ENCODE results near the gene SARS1.

The SARS1 gene

DNA sequence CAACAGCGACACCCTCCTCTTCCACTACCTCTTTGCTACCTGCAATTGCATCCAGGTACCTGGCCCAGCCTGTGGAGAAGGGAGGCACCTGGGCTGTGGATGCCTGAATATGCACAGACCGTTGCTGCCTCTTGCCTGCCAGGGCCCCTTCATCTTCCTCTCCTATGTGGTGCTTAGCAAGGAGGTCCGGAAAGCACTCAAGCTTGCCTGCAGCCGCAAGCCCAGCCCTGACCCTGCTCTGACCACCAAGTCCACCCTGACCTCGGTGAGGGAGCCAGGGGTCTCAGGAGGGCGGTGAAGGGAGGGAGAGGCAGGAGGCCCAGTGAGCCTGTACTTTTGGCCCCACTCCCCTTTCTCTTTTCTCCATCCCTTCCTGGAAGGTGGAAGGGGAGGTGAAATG, 57.7 kb downstream of the SARS1 start:
- Histone ChIP-seq H3K4me3 (ENCODE audit: low read depth in 1 of 2, low read length in 1 of 2) (no peak overlapping the region), H3K36me3 (no peaks in the 10 kb centered on the region), H3K27me3 (peaks cover 16% of the 10 kb centered on the region), H3K4me1 (ENCODE audit: control insufficient read depth in 1 of 2, insufficient read depth in 1 of 2, low read depth in 1 of 2, low read length in 1 of 2) (no peaks in the 10 kb centered on the region), H3K27ac (no peak overlapping the region), H3K9me3 (no peaks in the 10 kb centered on the region)
- TF ChIP-seq, protein P1, sequence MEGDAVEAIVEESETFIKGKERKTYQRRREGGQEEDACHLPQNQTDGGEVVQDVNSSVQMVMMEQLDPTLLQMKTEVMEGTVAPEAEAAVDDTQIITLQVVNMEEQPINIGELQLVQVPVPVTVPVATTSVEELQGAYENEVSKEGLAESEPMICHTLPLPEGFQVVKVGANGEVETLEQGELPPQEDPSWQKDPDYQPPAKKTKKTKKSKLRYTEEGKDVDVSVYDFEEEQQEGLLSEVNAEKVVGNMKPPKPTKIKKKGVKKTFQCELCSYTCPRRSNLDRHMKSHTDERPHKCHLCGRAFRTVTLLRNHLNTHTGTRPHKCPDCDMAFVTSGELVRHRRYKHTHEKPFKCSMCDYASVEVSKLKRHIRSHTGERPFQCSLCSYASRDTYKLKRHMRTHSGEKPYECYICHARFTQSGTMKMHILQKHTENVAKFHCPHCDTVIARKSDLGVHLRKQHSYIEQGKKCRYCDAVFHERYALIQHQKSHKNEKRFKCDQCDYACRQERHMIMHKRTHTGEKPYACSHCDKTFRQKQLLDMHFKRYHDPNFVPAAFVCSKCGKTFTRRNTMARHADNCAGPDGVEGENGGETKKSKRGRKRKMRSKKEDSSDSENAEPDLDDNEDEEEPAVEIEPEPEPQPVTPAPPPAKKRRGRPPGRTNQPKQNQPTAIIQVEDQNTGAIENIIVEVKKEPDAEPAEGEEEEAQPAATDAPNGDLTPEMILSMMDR (IDR thresholded peaks at IDR 0.05): no peak

DNA sequence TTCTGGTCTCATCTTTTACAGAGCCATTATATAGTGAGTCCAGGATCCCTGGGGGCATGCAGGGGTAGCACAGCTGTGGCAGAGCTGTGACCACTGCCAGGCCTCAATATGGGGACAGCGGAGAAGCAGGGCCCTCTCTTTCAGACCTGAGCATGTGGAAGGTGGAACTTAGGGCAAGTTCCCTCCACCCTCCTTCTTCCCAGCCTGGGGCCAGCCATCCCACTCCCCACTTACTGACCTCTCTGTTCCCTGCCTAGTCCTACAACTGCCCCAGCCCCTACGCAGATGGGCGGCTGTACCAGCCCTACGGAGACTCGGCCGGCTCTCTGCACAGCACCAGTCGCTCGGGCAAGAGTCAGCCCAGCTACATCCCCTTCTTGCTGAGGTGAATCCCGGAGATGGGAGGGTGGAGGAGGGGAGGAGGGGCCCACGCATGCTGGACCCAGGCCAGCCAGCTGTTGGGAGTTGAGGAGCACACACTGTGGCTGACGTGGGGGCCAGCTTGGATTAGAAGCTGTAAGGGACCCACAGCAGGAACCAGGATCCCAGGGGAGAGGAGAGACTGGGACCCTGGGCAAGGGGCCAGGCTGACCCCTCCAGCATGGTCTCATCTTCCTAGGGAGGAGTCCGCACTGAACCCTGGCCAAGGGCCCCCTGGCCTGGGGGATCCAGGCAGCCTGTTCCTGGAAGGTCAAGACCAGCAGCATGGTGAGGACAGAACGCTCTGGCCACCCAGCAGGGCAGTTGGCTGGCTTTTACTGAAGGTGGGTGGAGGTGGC, 58.5 kb downstream of the SARS1 start:
- TF ChIP-seq, protein P1 (IDR thresholded peaks at IDR 0.05): no peak
- peaks cover 0 to 1% of the 10 kb centered on the region in 2 experiments for H3K4me1 ChIP-seq (ENCODE audit: control insufficient read depth in 1 of 2, insufficient read depth in 1 of 2, low read depth in 1 of 2, low read length in 1 of 2)

DNA sequence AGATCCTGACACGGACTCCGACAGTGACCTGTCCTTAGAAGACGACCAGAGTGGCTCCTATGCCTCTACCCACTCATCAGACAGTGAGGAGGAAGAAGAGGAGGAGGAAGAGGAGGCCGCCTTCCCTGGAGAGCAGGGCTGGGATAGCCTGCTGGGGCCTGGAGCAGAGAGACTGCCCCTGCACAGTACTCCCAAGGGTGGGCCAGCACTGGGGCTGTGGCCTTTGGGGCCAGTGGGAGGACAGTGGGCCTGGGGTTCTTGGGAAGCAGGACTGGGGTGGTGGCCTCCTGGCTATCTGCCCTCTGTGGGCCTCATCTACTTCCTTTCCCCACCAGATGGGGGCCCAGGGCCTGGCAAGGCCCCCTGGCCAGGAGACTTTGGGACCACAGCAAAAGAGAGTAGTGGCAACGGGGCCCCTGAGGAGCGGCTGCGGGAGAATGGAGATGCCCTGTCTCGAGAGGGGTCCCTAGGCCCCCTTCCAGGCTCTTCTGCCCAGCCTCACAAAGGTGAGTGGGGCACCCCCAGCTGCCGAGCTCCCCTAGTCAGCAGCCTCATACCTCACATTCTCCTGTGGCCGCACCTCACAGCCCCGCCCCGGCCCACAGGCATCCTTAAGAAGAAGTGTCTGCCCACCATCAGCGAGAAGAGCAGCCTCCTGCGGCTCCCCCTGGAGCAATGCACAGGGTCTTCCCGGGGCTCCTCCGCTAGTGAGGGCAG, 59.3 kb downstream of the SARS1 start:
- Histone ChIP-seq H3K4me3 (ENCODE audit: low read depth in 1 of 2, low read length in 1 of 2) (no peak overlapping the region), H3K9me3 (no peaks in the 10 kb centered on the region)

More for the DNA sequence above, 58.5 kb downstream of the SARS1 start:
- Histone ChIP-seq H3K36me3 (no peaks in the 10 kb centered on the region), H3K27me3 (peaks cover 16% of the 10 kb centered on the region), H3K9me3 (no peaks in the 10 kb centered on the region), H3K27ac (no peak overlapping the region), H3K4me3 (ENCODE audit: low read depth in 1 of 2, low read length in 1 of 2) (no peak overlapping the region)

DNA sequence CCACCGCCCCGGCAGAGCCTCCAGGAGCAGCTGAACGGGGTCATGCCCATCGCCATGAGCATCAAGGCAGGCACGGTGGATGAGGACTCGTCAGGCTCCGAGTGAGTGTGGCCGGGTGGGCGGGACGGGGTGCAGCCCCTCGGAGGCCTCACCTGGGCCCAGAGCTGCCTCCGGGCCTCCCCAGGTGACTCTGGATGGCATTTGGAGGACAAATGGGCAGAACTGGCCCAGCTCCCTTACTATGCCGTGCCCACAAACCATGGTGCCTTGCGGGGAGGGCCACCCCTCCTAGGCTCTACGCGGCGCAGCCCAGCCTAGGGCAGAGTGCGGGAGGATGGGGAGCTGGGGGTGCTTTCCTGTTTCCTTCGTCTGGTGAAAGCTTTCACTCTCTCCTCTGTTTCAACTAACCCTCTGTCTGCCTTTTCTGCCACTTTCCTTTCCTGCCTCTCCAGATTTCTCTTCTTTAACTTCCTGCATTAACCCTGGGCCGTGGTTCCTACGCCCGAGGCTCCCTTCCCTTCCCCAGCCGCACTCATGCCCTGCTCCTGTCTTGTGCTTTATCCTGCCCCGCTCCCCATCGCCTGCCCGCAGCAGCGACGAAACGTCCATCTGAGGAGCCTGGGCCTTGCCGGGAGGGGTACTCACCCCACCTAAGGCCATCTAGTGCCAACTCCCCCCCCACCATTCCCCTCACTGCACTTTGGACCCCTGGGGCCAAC, 60.0 kb downstream of the SARS1 start:
- H3K9me3 ChIP-seq: no peaks in the 10 kb centered on the region
- H3K36me3 ChIP-seq: no peaks in the 10 kb centered on the region
- peaks cover 16% of the 10 kb centered on the region for H3K27me3 ChIP-seq
- H3K4me3 ChIP-seq (ENCODE audit: low read depth in 1 of 2, low read length in 1 of 2): no peak overlapping the region
- no peak overlapping the region for H3K27ac ChIP-seq
- peaks cover 0 to 8% of the 10 kb centered on the region in 2 experiments for H3K4me1 ChIP-seq (ENCODE audit: control insufficient read depth in 1 of 2, insufficient read depth in 1 of 2, low read depth in 1 of 2, low read length in 1 of 2)
- TF ChIP-seq, protein P1 (IDR thresholded peaks at IDR 0.05): no peak

More for the DNA sequence above, 59.3 kb downstream of the SARS1 start:
- H3K27me3 ChIP-seq: peaks cover 16% of the 10 kb centered on the region
- peaks cover 0 to 8% of the 10 kb centered on the region in 2 experiments for H3K4me1 ChIP-seq (ENCODE audit: control insufficient read depth in 1 of 2, insufficient read depth in 1 of 2, low read depth in 1 of 2, low read length in 1 of 2)
- TF ChIP-seq, protein P1 (IDR thresholded peaks at IDR 0.05): no peak
- H3K36me3 ChIP-seq: no peaks in the 10 kb centered on the region
- H3K27ac ChIP-seq: no peak overlapping the region

DNA sequence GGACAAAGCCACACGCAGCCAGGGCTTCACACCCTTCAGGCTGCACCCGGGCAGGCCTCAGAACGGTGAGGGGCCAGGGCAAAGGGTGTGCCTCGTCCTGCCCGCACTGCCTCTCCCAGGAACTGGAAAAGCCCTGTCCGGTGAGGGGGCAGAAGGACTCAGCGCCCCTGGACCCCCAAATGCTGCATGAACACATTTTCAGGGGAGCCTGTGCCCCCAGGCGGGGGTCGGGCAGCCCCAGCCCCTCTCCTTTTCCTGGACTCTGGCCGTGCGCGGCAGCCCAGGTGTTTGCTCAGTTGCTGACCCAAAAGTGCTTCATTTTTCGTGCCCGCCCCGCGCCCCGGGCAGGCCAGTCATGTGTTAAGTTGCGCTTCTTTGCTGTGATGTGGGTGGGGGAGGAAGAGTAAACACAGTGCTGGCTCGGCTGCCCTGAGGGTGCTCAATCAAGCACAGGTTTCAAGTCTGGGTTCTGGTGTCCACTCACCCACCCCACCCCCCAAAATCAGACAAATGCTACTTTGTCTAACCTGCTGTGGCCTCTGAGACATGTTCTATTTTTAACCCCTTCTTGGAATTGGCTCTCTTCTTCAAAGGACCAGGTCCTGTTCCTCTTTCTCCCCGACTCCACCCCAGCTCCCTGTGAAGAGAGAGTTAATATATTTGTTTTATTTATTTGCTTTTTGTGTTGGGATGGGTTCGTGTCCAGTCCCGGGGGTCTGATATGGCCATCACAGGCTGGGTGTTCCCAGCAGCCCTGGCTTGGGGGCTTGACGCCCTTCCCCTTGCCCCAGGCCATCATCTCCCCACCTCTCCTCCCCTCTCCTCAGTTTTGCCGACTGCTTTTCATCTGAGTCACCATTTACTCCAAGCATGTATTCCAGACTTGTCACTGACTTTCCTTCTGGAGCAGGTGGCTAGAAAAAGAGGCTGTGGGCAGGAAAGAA, 61.1 kb downstream of the SARS1 start:
- no peaks in the 10 kb centered on the region for H3K36me3 ChIP-seq
- peaks cover 16% of the 10 kb centered on the region for H3K27me3 ChIP-seq
- no peak overlapping the region for H3K4me3 ChIP-seq (ENCODE audit: low read depth in 1 of 2, low read length in 1 of 2)
- no peaks in the 10 kb centered on the region for H3K9me3 ChIP-seq
- TF ChIP-seq, protein P1 (IDR thresholded peaks at IDR 0.05): no peak
- H3K4me1 ChIP-seq (ENCODE audit: control insufficient read depth in 1 of 2, insufficient read depth in 1 of 2, low read depth in 1 of 2, low read length in 1 of 2): peaks cover 0 to 8% of the 10 kb centered on the region in 2 experiments
- no peak overlapping the region for H3K27ac ChIP-seq
